ENCODE data around the gene OR13H1. TPM values are rescaled to one million over a fixed set of nuclear protein-coding genes. Genes with fewer than 3 reads are reported as not detected.

The OR13H1 gene
- total and polyA plus RNA-seq, 2 donors (not counting 1 experiment from before 2014, with no cell fraction given) = not detected

DNA sequence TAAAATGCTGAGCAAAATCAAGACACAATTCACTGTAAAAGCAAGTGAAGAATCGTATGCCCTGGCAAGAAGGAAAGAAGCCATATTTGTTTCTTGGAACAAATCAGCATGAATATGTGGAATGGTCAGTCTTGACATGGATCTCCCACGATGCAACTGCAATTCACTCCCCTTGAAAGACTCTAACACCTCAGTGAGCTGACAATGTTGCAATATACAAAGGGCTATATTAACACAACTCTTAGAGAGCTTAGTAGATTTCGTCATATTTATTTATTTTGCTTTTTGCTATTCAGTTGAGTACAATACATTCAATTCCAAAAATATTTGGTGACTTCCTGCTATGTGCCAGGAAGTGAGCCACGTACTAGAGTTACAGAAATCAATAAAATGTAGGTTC lies 14.7 kb downstream of the OR13H1 start:
- Histone ChIP-seq H4K20me1 (ENCODE audit: control insufficient read depth, extremely low read depth, insufficient read depth, low read length) (no peaks in the 10 kb centered on the region), H3K27me3 (ENCODE audit: control insufficient read depth, insufficient read depth, low read length) (no peaks in the 10 kb centered on the region), H3K4me1 (ENCODE audit: control insufficient read depth, extremely low read depth, insufficient read depth, low read length) (no peaks in the 10 kb centered on the region), H3K9ac (ENCODE audit: insufficient read depth, low read length) (no peak overlapping the region), H3K79me2 (ENCODE audit: control insufficient read depth, insufficient read depth, low read length) (no peaks in the 10 kb centered on the region), H3K4me2 (ENCODE audit: extremely low read depth, insufficient read depth, low read length) (no peak overlapping the region), H3K27ac (ENCODE audit: insufficient read depth, low read length) (no peak overlapping the region), H3K9me3 (ENCODE audit: control insufficient read depth, insufficient read depth, low read depth, low read length) (no peaks in the 10 kb centered on the region), H3K4me3 (replicated peaks in 1 of 4; ENCODE audit: control extremely low read depth in 1 of 4, insufficient read depth in 1 of 4, low read depth in 3 of 4, low read length in 4 of 4) (no peak overlapping the region), H2AFZ (ENCODE audit: low read length) (no peak overlapping the region), H3K36me3 (ENCODE audit: control insufficient read depth, insufficient read depth, low read length) (no peaks in the 10 kb centered on the region)
- TF ChIP-seq CTCF (conservative IDR thresholded peaks at IDR 0.05 in 1 of 2, IDR thresholded peaks at IDR 0.05 in 1 of 2; ENCODE audit: low read depth in 1 of 2, low read length in 2 of 2) (no peak), EZH2 (IDR thresholded peaks at IDR 0.05; ENCODE audit: low read length, missing control alignments) (no peak)
- DNase-seq (ENCODE audit: low read depth in 2 of 2) = no peak

- Histone ChIP-seq H3K36me3 (ENCODE audit: control insufficient read depth, insufficient read depth, low read length) (no peaks in the 10 kb centered on the region), H3K4me3 (replicated peaks in 1 of 4; ENCODE audit: control extremely low read depth in 1 of 4, insufficient read depth in 1 of 4, low read depth in 3 of 4, low read length in 4 of 4) (no peak overlapping the region), H3K27me3 (ENCODE audit: control insufficient read depth, insufficient read depth, low read length) (no peaks in the 10 kb centered on the region), H2AFZ (ENCODE audit: low read length) (no peak overlapping the region), H3K9me3 (ENCODE audit: control insufficient read depth, insufficient read depth, low read depth, low read length) (no peaks in the 10 kb centered on the region), H3K4me2 (ENCODE audit: extremely low read depth, insufficient read depth, low read length) (no peak overlapping the region), H3K79me2 (ENCODE audit: control insufficient read depth, insufficient read depth, low read length) (no peaks in the 10 kb centered on the region), H4K20me1 (ENCODE audit: control insufficient read depth, extremely low read depth, insufficient read depth, low read length) (no peaks in the 10 kb centered on the region), H3K27ac (ENCODE audit: insufficient read depth, low read length) (no peak overlapping the region), H3K9ac (ENCODE audit: insufficient read depth, low read length) (no peak overlapping the region), H3K4me1 (ENCODE audit: control insufficient read depth, extremely low read depth, insufficient read depth, low read length) (no peaks in the 10 kb centered on the region)
- TF ChIP-seq CTCF (conservative IDR thresholded peaks at IDR 0.05 in 1 of 2, IDR thresholded peaks at IDR 0.05 in 1 of 2; ENCODE audit: low read depth in 1 of 2, low read length in 2 of 2) (no peak), EZH2 (IDR thresholded peaks at IDR 0.05; ENCODE audit: low read length, missing control alignments) (no peak)
- DNase-seq (ENCODE audit: low read depth in 2 of 2) = no peak
These were observed 20.8 kb downstream of the OR13H1 start for GRCh38 chrX:131564553-131565229.

DNA sequence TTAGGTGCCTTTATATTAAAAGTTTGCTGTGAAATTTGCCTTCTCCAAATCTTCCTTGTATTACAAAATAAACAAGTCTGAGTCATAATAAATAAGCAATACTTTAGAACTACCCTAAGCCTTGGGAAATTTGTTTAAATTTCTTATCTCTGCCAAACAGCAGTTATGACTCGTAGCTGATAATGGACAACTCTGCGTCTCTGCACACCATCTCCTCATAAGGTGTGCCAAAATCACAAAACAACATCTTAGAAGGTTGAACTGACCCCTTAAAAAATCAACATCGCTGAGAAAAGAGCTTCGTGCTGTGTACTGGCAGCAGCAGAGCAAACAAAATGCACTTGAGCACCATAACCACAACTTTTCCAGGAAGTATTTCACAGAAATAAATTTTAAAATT lies 22.0 kb downstream of the OR13H1 start:
- DNase-seq (ENCODE audit: low read depth in 2 of 2) = peak in 1 of 2 donors; percentile 3
- H3K36me3 ChIP-seq (ENCODE audit: control insufficient read depth, insufficient read depth, low read length) = no peaks in the 10 kb centered on the region
- no peak overlapping the region for H3K9ac ChIP-seq (ENCODE audit: insufficient read depth, low read length)
- no peaks in the 10 kb centered on the region for H3K4me1 ChIP-seq (ENCODE audit: control insufficient read depth, extremely low read depth, insufficient read depth, low read length)
- H3K4me2 ChIP-seq (ENCODE audit: extremely low read depth, insufficient read depth, low read length) = no peak overlapping the region
- H3K9me3 ChIP-seq (ENCODE audit: control insufficient read depth, insufficient read depth, low read depth, low read length) = no peaks in the 10 kb centered on the region
- no peaks in the 10 kb centered on the region for H4K20me1 ChIP-seq (ENCODE audit: control insufficient read depth, extremely low read depth, insufficient read depth, low read length)
- TF ChIP-seq CTCF (conservative IDR thresholded peaks at IDR 0.05 in 1 of 2, IDR thresholded peaks at IDR 0.05 in 1 of 2; ENCODE audit: low read depth in 1 of 2, low read length in 2 of 2) (no peak), EZH2 (IDR thresholded peaks at IDR 0.05; ENCODE audit: low read length, missing control alignments) (no peak)
- no peak overlapping the region for H2AFZ ChIP-seq (ENCODE audit: low read length)
- H3K79me2 ChIP-seq (ENCODE audit: control insufficient read depth, insufficient read depth, low read length) = no peaks in the 10 kb centered on the region
- H3K27ac ChIP-seq (ENCODE audit: insufficient read depth, low read length) = no peak overlapping the region
- no peaks in the 10 kb centered on the region for H3K27me3 ChIP-seq (ENCODE audit: control insufficient read depth, insufficient read depth, low read length)
- no peak overlapping the region for H3K4me3 ChIP-seq (replicated peaks in 1 of 4; ENCODE audit: control extremely low read depth in 1 of 4, insufficient read depth in 1 of 4, low read depth in 3 of 4, low read length in 4 of 4)
